Measurements from ENCODE around the gene ASPHD2.

GRCh38 chr22:26463101-26463661 lies 34.1 kb downstream of the ASPHD2 start:
- TF ChIP-seq CTCF (IDR thresholded peaks at IDR 0.05; ENCODE audit: borderline replicate concordance, extremely low read depth, low read length, poor library complexity, severe bottlenecking) (no peak), EZH2 (IDR thresholded peaks at IDR 0.05; ENCODE audit: borderline replicate concordance, low read depth, low read length, severe bottlenecking) (no peak)
